Neuronal stem cell (in vitro differentiated cells): Measurements from ENCODE around the gene RAP1GAP2.
"Not testable (repeated sequence)": the region's sequence is repeated elsewhere in the genome, so short reads cannot be mapped to it uniquely, and the experiment has no call there.

Experiments
- DNase-seq: peaks from one replicate; pipeline ENCODE4 v3.0.0-alpha.2; 2013; ENCODE audit warnings: low spot score
- H2AFZ ChIP-seq: one replicate; pipeline ENCODE4 v1.6.1; 2013; ENCODE audit warnings: mild to moderate bottlenecking, low read length, inconsistent platforms
- H2AK5ac ChIP-seq: 2 replicates; pipeline ENCODE4 v1.6.1; 2013; ENCODE audit warnings: low read depth, mild to moderate bottlenecking, inconsistent platforms, low read length, moderate library complexity, mixed read lengths
- H2BK120ac ChIP-seq: 2 replicates; pipeline ENCODE4 v1.6.1; 2013; ENCODE audit warnings: low read depth, mild to moderate bottlenecking, inconsistent platforms, low read length, moderate library complexity, mixed read lengths
- H2BK12ac ChIP-seq: one replicate; pipeline ENCODE4 v1.6.1; 2013; ENCODE audit warnings: low read length, inconsistent platforms
- H2BK15ac ChIP-seq: 2 replicates; pipeline ENCODE4 v1.6.1; 2013; ENCODE audit warnings: mild to moderate bottlenecking, low read length, inconsistent platforms, mixed read lengths
- H2BK5ac ChIP-seq: one replicate; pipeline ENCODE4 v1.6.1; 2013; ENCODE audit warnings: inconsistent platforms, mild to moderate bottlenecking, low read length, moderate library complexity
- H3K14ac ChIP-seq: one replicate; pipeline ENCODE4 v1.6.1; 2013; ENCODE audit warnings: low read length, inconsistent platforms
- H3K18ac ChIP-seq: 2 replicates; pipeline ENCODE4 v1.6.1; 2013; ENCODE audit warnings: low read length, inconsistent platforms
- H3K23ac ChIP-seq: 2 replicates; pipeline ENCODE4 v1.6.1; 2013; ENCODE audit warnings: low read depth, mild to moderate bottlenecking, mixed read lengths, low read length, inconsistent platforms; ENCODE audit not compliant: poor library complexity
- H3K27ac ChIP-seq: replicated peaks from 3 replicates; pipeline ENCODE4 v1.5.1; 2013; ENCODE audit warnings: low read length, inconsistent platforms
- H3K27me3 ChIP-seq, 3 experiments: 2 replicates each; pipeline ENCODE4 v1.6.1; 2013; ENCODE audit warnings: low read length in 3 of 3, mild to moderate bottlenecking in 2 of 3, inconsistent platforms in 1 of 3, low read depth in 1 of 3, mixed read lengths in 1 of 3, moderate library complexity in 1 of 3; ENCODE audit not compliant: control insufficient read depth in 3 of 3, insufficient read depth in 3 of 3
- H3K36me3 ChIP-seq, 2 donors: replicated peaks in 1 of 2; 2 replicates each; pipeline ENCODE4 v1.6.1; 2013; ENCODE audit warnings: low read length in 2 of 2; ENCODE audit not compliant: control insufficient read depth in 2 of 2, insufficient read depth in 2 of 2
- H3K4ac ChIP-seq: 2 replicates; pipeline ENCODE4 v1.6.1; 2013; ENCODE audit warnings: inconsistent platforms, mild to moderate bottlenecking, low read length, moderate library complexity
- H3K4me1 ChIP-seq, 2 donors: 1 replicate in 1 of 2; 2 replicates in 1 of 2; pipeline ENCODE4 v1.6.1; 2013; ENCODE audit warnings: low read length in 2 of 2, low read depth in 1 of 2; ENCODE audit not compliant: control insufficient read depth in 2 of 2, insufficient read depth in 1 of 2
- H3K4me2 ChIP-seq: one replicate; pipeline ENCODE4 v1.6.1; 2013; ENCODE audit warnings: mild to moderate bottlenecking, low read length, inconsistent platforms; ENCODE audit not compliant: insufficient read depth, poor library complexity, severe bottlenecking
- H3K4me3 ChIP-seq, 2 donors: 2 replicates each; pipeline ENCODE4 v1.5.1; 2013; ENCODE audit warnings: low read length in 2 of 2, mild to moderate bottlenecking in 2 of 2, inconsistent platforms in 1 of 2, moderate library complexity in 1 of 2
- H3K79me1 ChIP-seq: one replicate; pipeline ENCODE4 v1.6.1; 2013; ENCODE audit warnings: low read depth, mild to moderate bottlenecking, inconsistent platforms, low read length, moderate library complexity
- H3K9ac ChIP-seq: one replicate; pipeline ENCODE4 v1.6.1; 2013; ENCODE audit warnings: mild to moderate bottlenecking, low read depth, low read length, inconsistent platforms; ENCODE audit not compliant: poor library complexity
- H3K9me3 ChIP-seq, 2 donors: replicated peaks in 1 of 2; 2 replicates each; pipeline versions ENCODE3 to v1.6.1; 2013; ENCODE audit warnings: low read length in 2 of 2, mild to moderate bottlenecking in 2 of 2, inconsistent platforms in 1 of 2, low read depth in 1 of 2, mixed read lengths in 1 of 2, moderate library complexity in 1 of 2; ENCODE audit not compliant: control insufficient read depth in 2 of 2, insufficient read depth in 1 of 2
- H4K8ac ChIP-seq: one replicate; pipeline ENCODE4 v1.6.1; 2013; ENCODE audit warnings: low read depth, mild to moderate bottlenecking, inconsistent platforms, low read length, moderate library complexity
- H4K91ac ChIP-seq: one replicate; pipeline ENCODE4 v1.6.1; 2013; ENCODE audit warnings: low read length, low read depth, mild to moderate bottlenecking, inconsistent platforms; ENCODE audit not compliant: poor library complexity
- WGBS, 2 donors: extraction: QIAGEN DNeasy Blood & Tissue Kit; methylation state at CpG; one replicate each; pipeline ENCODE4 v1.1.7; 2013; ENCODE audit warnings: missing lambda C conversion rate in 2 of 2, mixed read lengths in 1 of 2; ENCODE audit not compliant: insufficient read length in 2 of 2, insufficient replicate concordance in 1 of 2; ENCODE audit errors: extremely low coverage in 2 of 2; 5-methylcytosine and 5-hydroxymethylcytosine counted together

RAP1GAP2 gene

GRCh38 chr17:2781598-2781997 lies 14.6 kb upstream of the RAP1GAP2 start:
- H4K91ac ChIP-seq, H3K23ac ChIP-seq, H3K9ac ChIP-seq, H2BK5ac ChIP-seq, H3K79me1 ChIP-seq, H3K9me3 ChIP-seq, H2BK15ac ChIP-seq, H3K4me2 ChIP-seq, H2AK5ac ChIP-seq, H2AFZ ChIP-seq, H3K36me3 ChIP-seq, DNase-seq, H3K4me1 ChIP-seq, H3K27ac ChIP-seq, H3K4ac ChIP-seq, H2BK120ac ChIP-seq, H2BK12ac ChIP-seq: not testable (repeated sequence)
- H4K8ac ChIP-seq: peak overlapping the region; percentile 87
- H3K14ac ChIP-seq: peak overlapping the region; percentile 73
- no CpG with 5 or more reads among the region's 15 CpGs for WGBS, 2 donors
- H3K18ac ChIP-seq: peak overlapping the region; percentile 6
- peaks cover 0 to 27% (median 0%) of the 10 kb centered on the region in 3 experiments for H3K27me3 ChIP-seq
- peak overlapping the region in 1 of 2 donors; percentile 43 for H3K4me3 ChIP-seq

DNA sequence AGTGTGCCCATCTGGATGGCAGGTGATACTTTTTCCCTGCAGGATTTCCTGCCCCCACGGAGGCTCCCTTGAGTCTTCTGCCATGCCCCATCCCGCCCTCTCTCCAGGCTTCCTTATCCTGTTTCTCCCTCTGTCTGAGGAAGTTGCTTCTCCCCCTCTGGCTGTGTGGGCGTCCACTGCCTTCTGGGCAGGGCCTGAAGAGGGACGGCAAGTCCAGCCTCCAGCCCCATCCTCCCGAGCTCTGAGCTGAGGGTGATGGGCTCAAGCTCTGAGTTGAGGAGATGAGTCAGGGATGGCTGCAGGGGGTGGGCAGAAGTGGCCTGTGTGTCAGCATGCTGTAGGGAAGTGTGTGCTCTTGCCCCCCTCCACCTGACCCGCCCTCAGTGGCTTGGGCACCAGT lies 14.2 kb upstream of the RAP1GAP2 start:
- Histone ChIP-seq H4K91ac (no peak overlapping the region), H2AFZ (no peak overlapping the region), H3K9ac (peak overlapping the region; percentile 72), H3K4ac (no peak overlapping the region), H3K4me2 (no peak overlapping the region), H2BK15ac (no peak overlapping the region), H3K36me3 (no peaks in the 10 kb centered on the region), H3K27me3 (peaks cover 0 to 24% (median 0%) of the 10 kb centered on the region in 3 experiments), H2AK5ac (peak overlapping the region; percentile 86), H3K4me3 (no peak overlapping the region), H2BK12ac (no peak overlapping the region), H3K79me1 (no peaks in the 10 kb centered on the region), H2BK5ac (no peak overlapping the region), H2BK120ac (no peak overlapping the region), H3K9me3 (no peaks in the 10 kb centered on the region), H3K4me1 (peaks cover 0 to 4% of the 10 kb centered on the region in 2 donors), H3K27ac (no peak overlapping the region), H3K23ac (no peak overlapping the region), H3K14ac (peak overlapping the region; percentile 73), H4K8ac (peak overlapping the region; percentile 87), H3K18ac (peak overlapping the region; percentile 79)
- no peak for DNase-seq
- WGBS, 2 donors: no CpG with 5 or more reads among the region's 6 CpGs

DNA sequence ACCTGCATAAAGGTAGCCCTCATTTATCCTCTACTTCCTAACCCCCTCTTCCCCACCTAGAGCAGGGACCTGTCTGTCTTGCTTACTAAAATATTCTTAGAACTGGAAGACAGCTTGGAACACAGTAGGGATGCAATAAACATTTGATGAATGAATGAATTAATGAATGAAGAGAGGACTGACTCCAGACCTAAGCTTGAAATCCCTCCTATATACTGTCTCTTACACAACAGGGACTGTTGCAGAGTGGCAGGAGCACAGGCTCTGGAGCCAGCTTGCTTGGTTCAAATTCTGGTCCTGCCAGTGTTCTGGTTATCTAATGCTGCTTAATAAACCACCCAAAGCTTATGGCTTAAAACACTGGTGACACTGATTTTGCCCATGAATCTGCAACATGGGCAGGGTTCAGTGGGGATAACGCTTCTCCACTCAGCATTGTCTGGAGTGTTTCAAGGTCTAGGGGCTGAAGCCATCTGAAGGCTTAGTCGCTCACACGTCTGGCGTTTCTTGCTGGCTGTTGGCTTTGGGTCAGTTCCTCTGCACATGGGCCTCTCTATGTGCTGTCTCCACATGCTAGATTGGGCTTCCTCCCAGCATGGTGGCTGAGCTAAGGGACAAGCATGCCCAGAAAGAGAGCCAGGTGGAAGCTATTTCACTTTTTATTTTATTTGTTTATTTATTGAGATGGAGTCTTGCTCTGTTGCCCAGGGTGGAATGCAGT lies 12.8 kb upstream of the RAP1GAP2 start:
- Histone ChIP-seq H3K9me3 (no peaks in the 10 kb centered on the region), H3K4me1 (peaks cover 0 to 4% of the 10 kb centered on the region in 2 donors), H3K23ac (no peak overlapping the region), H2BK5ac (no peak overlapping the region), H3K9ac (no peak overlapping the region), H3K14ac (no peak overlapping the region), H2AK5ac (no peak overlapping the region), H2BK120ac (no peak overlapping the region), H3K27ac (no peak overlapping the region), H4K8ac (no peak overlapping the region), H2BK15ac (no peak overlapping the region), H3K4me3 (no peak overlapping the region), H3K4ac (no peak overlapping the region), H4K91ac (no peak overlapping the region), H3K4me2 (no peak overlapping the region), H3K18ac (no peak overlapping the region), H2BK12ac (no peak overlapping the region), H3K79me1 (no peaks in the 10 kb centered on the region), H2AFZ (no peak overlapping the region), H3K27me3 (peaks cover 0 to 13% (median 0%) of the 10 kb centered on the region in 3 experiments), H3K36me3 (no peaks in the 10 kb centered on the region)
- no CpG with 5 or more reads among the region's 4 CpGs for WGBS, 2 donors
- DNase-seq: no peak

DNA sequence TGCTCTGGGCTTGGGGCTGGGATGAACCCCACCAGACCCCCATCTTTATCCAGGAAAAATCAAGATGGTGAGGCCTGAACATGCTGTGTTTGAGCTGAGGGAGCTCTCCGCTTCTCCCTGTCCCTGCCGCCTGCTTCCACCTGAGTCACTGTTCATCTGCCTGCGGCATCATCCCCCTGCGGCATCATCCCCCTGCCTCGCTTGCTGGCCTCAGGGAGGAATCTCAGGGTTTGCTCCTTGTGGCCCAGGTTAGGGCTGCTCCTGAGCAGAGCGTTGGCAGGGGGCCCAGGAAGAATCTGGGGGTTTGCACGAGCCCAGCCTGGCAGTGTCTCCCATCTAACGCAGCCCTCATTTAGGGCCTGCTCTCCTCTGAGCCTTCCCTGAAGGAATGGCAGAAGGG lies 11.4 kb upstream of the RAP1GAP2 start:
- Histone ChIP-seq H3K27ac (no peak overlapping the region), H2BK120ac (no peak overlapping the region), H3K9ac (no peak overlapping the region), H2AK5ac (peak overlapping the region; percentile 30), H3K4me1 (peaks cover 0 to 4% of the 10 kb centered on the region in 2 donors), H3K9me3 (no peaks in the 10 kb centered on the region), H3K36me3 (no peaks in the 10 kb centered on the region), H3K4me3 (no peak overlapping the region), H3K4me2 (no peak overlapping the region), H3K14ac (no peak overlapping the region), H2AFZ (no peak overlapping the region), H3K23ac (no peak overlapping the region), H4K8ac (no peak overlapping the region), H3K27me3 (no peaks in the 10 kb centered on the region), H2BK5ac (no peak overlapping the region), H3K79me1 (no peaks in the 10 kb centered on the region), H2BK12ac (no peak overlapping the region), H2BK15ac (no peak overlapping the region), H4K91ac (no peak overlapping the region), H3K4ac (no peak overlapping the region), H3K18ac (no peak overlapping the region)
- no peak for DNase-seq
- no CpG with 5 or more reads among the region's 8 CpGs for WGBS, 2 donors
